NCI-H2107 treated with DMSO at 0.1 percent for 48 hours (cell line): ENCODE measurements around the gene GCNT2.
"Not testable (repeated sequence)": the region's sequence is repeated elsewhere in the genome, so short reads cannot be mapped to it uniquely, and the experiment has no call there.

ENCODE experiments used
- DNase-seq: peaks from one replicate; lab custom pipeline; 2025; ENCODE audit not compliant: unreplicated experiment; lab: John Stamatoyannopoulos, UW

Gene GCNT2

GRCh38 chr6:10577112-10577511, 56.0 kb downstream of the GCNT2 start:
- no peak for DNase-seq

DNA sequence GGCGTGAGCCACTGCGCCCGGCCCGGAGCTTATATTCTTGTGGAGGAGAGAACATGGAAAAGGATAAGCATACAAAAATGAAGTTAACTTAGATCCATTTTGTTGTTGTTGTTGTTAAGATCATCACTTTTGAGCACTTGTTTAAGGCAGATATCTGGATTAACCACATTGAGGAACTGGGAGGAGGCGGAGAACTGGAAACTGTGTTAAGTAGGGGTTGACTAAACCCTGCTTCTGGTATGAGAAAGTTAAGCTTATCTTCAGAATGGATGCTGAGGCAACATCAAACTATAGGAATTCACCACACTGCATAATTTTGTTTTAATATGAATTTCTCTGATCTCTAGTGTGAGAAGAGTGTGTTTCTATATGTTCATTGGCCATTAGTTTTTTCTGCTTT, 57.6 kb downstream of the GCNT2 start:
- DNase-seq: no peak

DNA sequence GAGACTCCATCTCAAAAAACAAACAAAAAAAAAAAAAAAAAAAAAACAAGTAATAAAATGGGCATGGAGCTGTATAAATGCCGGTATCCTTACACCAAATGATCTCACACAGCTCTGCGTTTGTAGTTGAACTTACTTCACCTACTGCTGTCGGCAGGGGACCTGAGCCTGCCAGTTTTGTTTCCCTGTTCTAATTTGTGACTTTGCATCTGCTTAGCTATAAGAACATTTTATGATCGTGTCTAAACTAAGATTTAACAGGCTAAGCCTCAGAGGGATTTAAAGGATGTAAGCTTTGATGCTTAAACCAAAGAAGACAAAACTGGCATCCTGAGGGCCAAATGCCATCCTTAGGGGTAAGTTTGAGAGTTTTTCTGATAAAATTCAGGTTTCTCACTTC, 58.7 kb downstream of the GCNT2 start:
- no peak for DNase-seq

- DNase-seq: no peak
Observed at GRCh38 chr6:10580570-10580969, 59.4 kb downstream of the GCNT2 start.

GRCh38 chr6:10581402-10581801, 60.3 kb downstream of the GCNT2 start:
- not testable (repeated sequence) for DNase-seq

DNA sequence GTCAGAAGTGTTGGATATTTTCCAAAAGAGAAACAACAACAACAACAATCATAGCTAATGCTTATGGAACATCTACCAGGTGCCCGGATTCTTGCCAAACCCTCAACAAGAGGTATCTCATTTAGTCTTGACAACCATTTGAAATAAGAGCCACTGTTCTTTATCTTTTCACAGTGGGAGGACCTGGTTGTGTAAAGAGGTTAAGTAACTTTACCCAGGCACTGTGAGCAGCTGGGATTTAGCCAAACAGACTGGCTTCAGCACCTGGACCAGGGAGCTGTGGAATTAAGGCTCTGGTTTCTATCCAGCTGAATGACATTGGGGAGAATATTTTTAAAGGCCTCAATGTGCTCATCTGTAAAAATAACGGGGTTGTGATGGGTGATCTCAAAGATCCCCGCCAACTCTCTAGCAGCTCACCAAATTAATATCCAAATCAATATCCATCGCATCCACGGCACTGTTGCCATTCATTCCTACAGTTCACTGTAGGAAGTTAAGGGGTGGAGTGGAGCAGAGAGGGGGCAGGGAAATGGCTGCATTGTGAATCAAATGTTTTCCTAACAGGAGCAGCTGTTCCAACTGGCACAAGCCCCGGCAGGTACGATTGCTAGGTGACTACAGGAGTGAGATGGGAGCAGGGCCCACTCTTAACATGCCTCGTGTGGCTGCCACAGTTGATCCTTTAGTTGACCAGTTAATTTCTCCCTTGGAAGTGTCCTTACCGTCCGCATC, 61.8 kb downstream of the GCNT2 start:
- peak; percentile 93 for DNase-seq

DNA sequence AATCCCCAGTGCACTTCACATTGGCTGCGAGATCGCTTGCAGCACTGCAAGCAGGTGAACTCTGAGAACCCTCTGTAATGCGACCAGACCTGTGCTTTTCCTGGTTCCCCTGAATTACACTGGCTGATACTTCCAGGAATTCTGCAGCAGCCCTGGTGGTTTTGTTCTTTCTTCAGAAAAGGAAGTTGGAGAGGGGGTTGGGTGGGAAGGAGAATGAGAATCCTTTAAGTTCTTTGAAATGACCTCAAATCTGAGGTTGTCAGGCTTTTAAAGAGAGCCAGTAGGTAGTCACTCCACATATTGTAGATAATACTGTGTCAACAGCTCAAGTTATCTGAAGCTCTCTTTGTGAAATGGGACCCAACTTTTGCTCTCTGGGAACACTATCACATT, 62.4 kb downstream of the GCNT2 start:
- peak; percentile 81 for DNase-seq

GRCh38 chr6:10584607-10585006, 63.5 kb downstream of the GCNT2 start:
- DNase-seq: no peak

- no peak for DNase-seq
Observed at GRCh38 chr6:10585209-10585845, 64.2 kb downstream of the GCNT2 start.

GRCh38 chr6:10586302-10586701, 65.2 kb downstream of the GCNT2 start:
- no peak for DNase-seq

DNA sequence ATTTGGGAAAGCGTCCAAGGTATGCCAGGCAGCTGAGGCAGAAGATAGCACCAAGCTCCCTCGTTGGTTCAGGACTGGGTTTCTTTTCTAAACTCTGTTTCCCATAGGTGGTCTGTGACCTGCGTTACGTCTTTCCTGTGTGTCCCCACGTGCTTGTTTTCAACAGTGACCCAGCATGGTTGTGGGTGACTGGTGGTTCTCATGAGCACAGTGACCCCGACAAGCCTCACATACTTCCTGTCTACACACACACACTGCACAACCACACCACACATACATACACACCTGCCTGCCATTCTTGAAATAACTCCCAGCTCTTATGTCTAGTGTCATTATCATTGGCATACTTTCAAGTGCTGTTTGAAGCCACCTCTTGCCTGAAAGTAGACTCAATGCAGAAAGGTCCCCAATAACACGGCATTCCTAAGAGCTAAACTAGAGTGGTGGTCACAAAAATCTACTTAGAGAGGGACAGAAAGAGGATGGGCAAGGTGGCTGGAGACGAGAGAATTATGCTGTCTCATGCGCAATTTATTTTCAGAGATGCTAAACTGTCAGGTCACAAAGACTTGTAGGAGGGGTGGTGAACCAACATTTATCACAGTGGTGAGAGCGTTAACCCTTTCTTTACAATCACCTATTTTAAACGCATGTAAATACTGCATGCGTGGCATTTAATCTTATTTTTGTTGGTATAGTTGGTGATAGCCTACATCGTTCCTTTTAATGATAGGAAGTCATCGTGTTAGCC, 66.7 kb downstream of the GCNT2 start:
- DNase-seq: peak; percentile 17

DNA sequence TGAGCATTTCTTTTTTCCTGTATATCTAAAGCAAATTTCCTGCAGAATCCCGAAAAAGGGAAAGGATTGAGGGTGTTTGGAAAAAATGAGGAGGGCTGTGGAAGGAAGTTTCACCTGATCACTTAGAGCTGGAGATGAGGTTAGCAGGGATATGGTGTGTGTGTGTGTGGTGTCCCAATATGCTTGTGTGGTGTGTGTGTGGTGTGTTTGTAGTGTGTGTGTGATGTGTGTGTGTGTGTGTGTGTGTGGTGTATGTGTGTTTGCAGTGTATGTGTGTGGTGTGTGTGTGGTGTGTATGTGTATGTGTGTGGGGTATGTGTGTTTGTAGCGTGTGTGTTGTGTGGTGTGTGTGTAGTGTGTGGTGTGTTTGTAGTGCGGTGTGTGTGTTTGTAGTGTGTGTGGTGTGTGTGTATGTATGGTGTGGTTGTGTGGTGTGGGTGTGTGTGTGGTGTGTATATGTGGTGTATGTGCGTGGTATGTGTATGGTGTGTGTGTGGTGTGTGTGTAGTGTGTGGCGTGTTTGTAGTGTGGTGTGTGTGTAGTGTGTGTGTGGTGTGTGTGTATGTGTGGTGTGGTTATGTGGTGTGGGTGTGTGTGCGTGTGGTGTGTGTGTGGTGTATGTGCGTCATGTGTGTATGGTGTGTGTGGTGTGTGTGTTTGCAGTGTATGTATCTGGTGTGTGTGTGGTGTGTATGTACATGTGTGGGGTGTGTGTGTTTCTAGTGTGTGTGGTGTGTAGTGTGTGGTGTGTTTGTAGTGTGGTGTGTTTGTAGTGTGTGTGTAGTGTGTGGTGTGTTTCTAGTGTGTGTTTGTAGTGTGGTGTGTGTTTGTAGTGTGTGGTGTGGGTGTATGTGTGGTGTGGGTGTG, 67.6 kb downstream of the GCNT2 start:
- DNase-seq: no peak

GRCh38 chr6:10589429-10589727, 68.2 kb downstream of the GCNT2 start:
- DNase-seq: no peak

DNA sequence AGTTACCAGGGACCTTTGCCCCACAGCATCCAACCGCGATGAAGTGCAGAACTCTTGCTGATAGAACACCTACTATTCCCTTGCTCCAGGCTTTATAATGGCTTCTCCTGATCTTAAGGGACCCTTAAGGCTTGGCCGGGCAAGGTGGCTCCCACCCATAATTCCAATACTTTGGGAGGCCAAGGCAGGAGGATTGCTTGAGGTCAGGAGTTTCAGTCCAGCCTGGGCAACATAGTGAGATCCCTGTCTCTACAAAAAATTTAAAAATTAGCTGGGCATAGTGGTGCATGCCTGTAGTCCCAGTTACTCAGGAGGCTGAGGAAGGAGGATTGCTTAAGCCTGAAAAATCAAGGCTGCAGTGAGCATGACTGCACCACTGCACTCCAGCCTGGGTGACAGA, 68.8 kb downstream of the GCNT2 start:
- no peak for DNase-seq

- peak; percentile 54 for DNase-seq
Observed at GRCh38 chr6:10591422-10592160, 70.4 kb downstream of the GCNT2 start.

DNA sequence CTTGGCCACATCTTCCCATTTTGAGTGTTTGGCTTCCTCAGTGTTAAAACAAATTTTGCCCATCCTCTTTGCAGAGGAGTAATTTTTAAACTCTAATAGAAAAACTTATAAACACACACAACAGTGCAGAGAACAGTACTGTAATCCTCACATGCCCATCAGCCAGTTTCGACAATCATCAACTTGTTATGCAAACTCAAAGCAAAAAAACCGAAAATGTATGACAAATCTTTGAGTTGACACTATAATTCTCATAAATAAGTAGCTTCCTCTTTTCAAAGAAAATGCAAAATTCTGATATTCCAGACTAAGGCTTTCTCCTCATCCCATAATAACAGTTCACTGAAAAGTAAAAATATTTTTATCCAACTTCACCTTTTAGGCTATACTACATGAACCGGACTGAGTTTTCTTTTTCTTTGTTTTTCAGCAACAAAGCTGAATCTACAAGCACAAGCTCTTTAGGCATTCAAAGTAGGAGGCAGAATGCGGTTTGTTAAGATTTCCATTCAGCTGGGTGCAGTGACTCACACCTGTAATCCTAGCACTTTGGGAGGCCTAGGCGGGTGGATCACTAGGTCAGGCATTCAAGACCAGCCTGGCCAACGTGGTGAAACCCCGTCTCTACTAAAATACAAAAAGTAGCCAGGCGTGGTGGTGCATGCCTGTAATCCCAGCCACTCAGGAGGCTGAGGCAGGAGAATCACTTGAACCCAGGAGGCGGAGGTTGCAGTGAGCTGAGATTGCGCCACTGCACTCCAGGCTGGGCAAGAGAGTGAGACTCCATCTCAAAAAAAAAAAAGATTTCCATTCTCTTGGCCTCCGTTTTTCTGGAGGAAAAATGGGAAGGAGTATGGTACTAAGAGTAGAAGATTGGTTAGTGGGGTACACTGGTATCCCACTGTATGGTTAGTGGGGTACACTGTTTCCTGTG, 74.8 kb downstream of the GCNT2 start:
- DNase-seq: no peak

GRCh38 chr6:10597499-10598001, 76.4 kb downstream of the GCNT2 start:
- DNase-seq: no peak

DNA sequence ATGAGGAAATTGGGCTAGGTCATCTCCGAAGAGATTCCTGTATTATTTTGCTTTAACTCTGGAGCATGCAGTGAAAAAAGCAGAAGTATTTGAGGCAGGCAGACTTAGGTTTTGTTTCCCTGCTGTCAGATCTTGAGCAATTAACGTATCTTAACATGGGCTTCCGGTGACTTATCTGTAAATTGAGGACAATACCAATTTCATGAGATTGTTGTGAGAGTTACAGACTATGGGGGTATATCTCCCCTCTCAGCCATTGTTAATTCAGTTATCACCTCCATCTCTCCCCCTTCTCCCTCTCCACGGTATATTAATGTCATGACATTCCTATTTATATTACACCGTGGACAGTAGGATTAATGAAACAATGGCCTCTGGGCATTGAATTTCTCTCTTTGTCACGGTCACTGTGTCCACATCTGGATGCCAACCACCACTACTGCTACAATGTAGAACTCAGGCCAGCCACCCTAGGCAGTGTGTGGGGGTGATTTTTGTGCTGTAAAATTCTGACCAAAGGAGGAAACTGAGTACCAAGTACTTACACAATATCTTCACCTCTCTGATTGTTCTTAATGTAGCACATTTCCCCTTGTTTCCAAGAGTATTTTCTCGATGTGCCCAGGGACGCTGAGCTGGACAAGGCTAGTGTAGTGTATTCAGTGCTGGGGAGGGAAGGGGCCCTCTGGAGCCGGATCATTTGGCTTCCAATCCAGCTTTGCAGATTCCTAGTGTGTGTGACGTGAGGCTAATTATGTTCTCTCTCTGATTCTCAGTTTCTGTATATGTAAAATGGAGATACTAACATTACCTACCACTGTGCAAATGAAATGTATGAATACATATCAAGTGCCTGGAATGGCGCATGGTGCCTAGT, 77.2 kb downstream of the GCNT2 start:
- no peak for DNase-seq
